ENCODE results near the gene CDH6.

CDH6 gene

DNA sequence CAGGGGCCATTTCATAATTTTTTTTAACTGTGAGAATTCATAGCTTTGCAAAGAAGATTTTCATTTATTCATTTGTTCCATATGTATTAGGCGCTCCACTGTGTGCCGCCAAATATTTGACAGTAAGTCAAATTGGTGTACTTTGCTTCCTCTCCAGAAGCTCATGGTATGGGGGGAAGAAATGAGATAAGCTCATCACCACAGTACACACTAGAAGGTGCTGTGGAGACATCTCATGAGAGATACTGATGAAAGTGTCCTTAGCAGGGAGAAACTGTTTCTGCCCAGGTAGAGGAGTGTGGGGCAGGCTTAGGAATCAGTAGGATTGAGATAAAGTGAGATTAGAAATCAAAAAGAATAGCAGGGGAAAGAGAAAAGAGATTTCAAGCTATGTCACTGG, 136.2 kb downstream of the CDH6 start:
- in situ Hi-C loops (cut with MboI; ENCODE audit: low sequenced_read_pairs, unreplicated experiment): no loop called here
- no peak for TF ChIP-seq CTCF (IDR thresholded peaks at IDR 0.05; ENCODE audit: borderline replicate concordance, control extremely low read depth, extremely low read depth, insufficient read depth, missing control alignments)
- no peak for DNase-seq (ENCODE audit: low spot score)

GRCh38 chr5:31332160-31332559, 138.7 kb downstream of the CDH6 start:
- no peak for DNase-seq (ENCODE audit: low spot score)
- in situ Hi-C loops (cut with MboI; ENCODE audit: low sequenced_read_pairs, unreplicated experiment): no loop called here
- TF ChIP-seq CTCF (IDR thresholded peaks at IDR 0.05; ENCODE audit: borderline replicate concordance, control extremely low read depth, extremely low read depth, insufficient read depth, missing control alignments): no peak

DNA sequence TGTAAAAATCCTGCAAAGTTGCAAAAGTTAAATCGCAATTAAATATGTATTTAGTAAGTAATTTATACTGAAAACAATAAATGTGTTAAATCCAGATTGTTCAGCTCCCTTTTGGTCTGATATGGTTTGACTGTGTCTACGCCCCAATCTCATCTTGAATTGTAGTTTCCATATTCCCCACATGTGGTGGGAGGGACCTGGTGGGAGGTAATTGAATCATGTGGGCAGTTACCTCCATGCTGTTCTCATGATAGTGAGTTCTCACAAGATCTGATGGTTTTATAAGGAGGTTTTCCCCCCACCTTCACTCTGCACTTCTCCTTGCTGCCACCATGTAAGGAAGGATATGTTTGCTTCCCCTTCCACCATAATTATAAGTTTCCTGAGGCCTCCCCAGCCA, 140.0 kb downstream of the CDH6 start:
- TF ChIP-seq CTCF (IDR thresholded peaks at IDR 0.05; ENCODE audit: borderline replicate concordance, control extremely low read depth, extremely low read depth, insufficient read depth, missing control alignments): no peak
- in situ Hi-C loops (cut with MboI; ENCODE audit: low sequenced_read_pairs, unreplicated experiment): no loop called here
- no peak for DNase-seq (ENCODE audit: low spot score)

GRCh38 chr5:31334061-31334860, 140.8 kb downstream of the CDH6 start:
- in situ Hi-C loops (cut with MboI; ENCODE audit: low sequenced_read_pairs, unreplicated experiment): no loop called here
- no peak for TF ChIP-seq CTCF (IDR thresholded peaks at IDR 0.05; ENCODE audit: borderline replicate concordance, control extremely low read depth, extremely low read depth, insufficient read depth, missing control alignments)
- no peak for DNase-seq (ENCODE audit: low spot score)

DNA sequence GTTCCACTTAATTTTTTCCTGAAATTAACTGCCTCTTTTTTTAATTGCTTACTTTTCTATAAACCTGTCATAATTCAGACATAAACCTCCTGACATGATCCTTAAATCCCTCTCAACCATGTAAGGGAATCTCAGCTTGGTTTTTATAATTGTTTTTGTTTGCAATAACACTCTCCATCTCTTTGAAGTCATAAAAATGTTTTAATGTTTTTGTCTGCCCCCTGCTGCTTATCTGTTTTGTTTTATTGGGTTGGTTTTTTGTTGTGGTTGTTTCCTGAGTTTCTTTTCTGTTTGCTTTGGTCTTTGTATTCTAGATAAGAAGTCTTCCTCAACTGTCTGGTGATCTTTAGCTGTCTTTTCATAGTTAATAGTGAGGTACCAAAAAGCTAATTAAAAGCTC, 142.0 kb downstream of the CDH6 start:
- no peak for TF ChIP-seq CTCF (IDR thresholded peaks at IDR 0.05; ENCODE audit: borderline replicate concordance, control extremely low read depth, extremely low read depth, insufficient read depth, missing control alignments)
- in situ Hi-C loops (cut with MboI; ENCODE audit: low sequenced_read_pairs, unreplicated experiment): no loop called here
- no peak for DNase-seq (ENCODE audit: low spot score)

- in situ Hi-C loops (cut with MboI; ENCODE audit: low sequenced_read_pairs, unreplicated experiment): no loop called here
- TF ChIP-seq CTCF (IDR thresholded peaks at IDR 0.05; ENCODE audit: borderline replicate concordance, control extremely low read depth, extremely low read depth, insufficient read depth, missing control alignments): no peak
- no peak for DNase-seq (ENCODE audit: low spot score)
These were observed 150.5 kb downstream of the CDH6 start for GRCh38 chr5:31343946-31344345.
